ENCODE results near the gene MCEMP1. TPM values are rescaled to one million over a fixed set of nuclear protein-coding genes. Genes with fewer than 3 reads are reported as not detected.
A peak's percentile ranks its signal among the peaks of the same experiment; 100 is the strongest.

The MCEMP1 gene
- polyA plus RNA-seq, 2 of the 4 experiments (the other 2 are of a cell fraction), result 0.17 TPM; not detected in 1

DNA sequence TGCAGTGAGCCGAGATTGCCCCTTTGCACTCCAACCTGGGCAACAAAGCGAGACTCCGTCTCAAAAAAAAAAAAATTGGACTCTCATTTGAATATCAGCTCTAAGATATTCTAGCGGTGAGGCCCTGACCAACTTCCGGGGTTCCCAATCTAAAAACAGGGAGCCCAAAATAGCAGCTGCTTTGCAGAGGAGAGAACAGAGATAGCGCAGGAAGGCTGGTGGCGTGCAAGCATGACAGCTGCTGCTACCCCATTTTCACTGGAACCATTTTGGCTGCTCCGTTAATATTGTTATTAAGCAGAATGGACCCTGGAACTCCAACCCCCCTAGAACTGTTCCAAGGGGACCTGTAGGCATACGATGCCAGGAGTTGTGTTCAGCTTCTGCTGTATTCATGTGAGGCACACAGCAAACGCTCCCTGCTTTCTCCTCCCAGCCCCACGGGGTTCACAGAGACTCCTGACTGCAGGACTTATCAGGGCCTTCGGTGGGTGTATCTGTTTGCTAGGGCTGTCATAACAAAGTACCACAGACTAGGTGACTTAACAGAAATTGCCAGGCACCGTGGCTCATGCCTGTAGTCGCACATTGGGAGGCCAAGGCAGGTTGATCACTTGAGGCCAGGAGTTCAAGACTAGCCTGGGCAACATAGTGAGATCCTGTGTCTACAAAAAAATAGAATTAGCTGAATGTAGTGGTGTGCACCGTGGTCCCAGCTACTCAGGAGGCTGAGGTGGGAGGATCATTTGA lies 28.4 kb upstream of the MCEMP1 start:
- 88% methylated on average over 12 of the region's 15 CpGs for WGBS (ENCODE audit: missing lambda C conversion rate)
- TF ChIP-seq RCOR1 (IDR thresholded peaks at IDR 0.05; ENCODE audit: low read depth, low read length) (no peak), TFCP2L1 (CRISPR knock-in tag; IDR thresholded peaks at IDR 0.05) (no peak), NR3C1 (IDR thresholded peaks at IDR 0.05) (no peak), CBX8 (IDR thresholded peaks at IDR 0.05) (no peak), GATA3 (IDR thresholded peaks at IDR 0.05; ENCODE audit: borderline replicate concordance) (no peak), PHF8 (IDR thresholded peaks at IDR 0.05; ENCODE audit: borderline replicate concordance, low read depth) (no peak), POLR2A (IDR thresholded peaks at IDR 0.05; ENCODE audit: low read length) (no peak), RNF2 (IDR thresholded peaks at IDR 0.05; ENCODE audit: borderline replicate concordance, low read depth) (no peak), FOSL2 (IDR thresholded peaks at IDR 0.05) (no peak), FOSL2 (CRISPR knock-in tag; IDR thresholded peaks at IDR 0.05) (no peak), NPAS2 (CRISPR knock-in tag; IDR thresholded peaks at IDR 0.05; ENCODE audit: borderline replicate concordance) (no peak), JUN (IDR thresholded peaks at IDR 0.05) (no peak)
- Histone ChIP-seq H3K4me2 (no peak overlapping the region), H3K4me1 (no peaks in the 10 kb centered on the region), H3K9me3 (no peaks in the 10 kb centered on the region), H3K4me3 (no peak overlapping the region), H3K27ac (no peak overlapping the region)
- ChIA-PET POLR2A (no interaction called here), CTCF (interaction anchor here (0.9 to 1.8 kb wide), 3 partner anchors 25 to 32 kb away, joined by 3 to 5 read pairs (median 5); partner anchors contain the start of gene TRAPPC5)
- DNase-seq (ENCODE audit: low read depth in 1 of 2, low spot score in 1 of 2) (no peak), FAIRE-seq (no peak), ATAC-seq (no peak)

DNA sequence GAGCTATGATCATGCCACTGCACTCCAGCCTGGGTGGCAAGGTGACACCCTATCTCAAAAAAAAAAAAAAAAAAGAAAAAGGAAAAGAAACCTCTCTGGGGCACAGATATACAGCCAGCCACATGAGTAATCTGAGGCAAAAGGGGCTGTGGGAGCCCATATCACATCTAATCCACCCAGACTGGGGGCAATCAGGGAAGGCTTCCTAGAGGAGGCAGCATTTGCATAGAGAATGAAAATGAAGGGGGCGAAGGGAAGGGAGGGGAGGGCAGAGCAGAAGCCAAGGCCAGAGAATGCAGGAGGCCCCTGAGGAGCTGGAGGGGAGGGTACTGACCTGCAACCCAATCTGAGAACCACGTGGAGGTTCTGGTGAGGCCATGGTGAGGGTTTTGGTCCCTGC lies 26.7 kb upstream of the MCEMP1 start:
- WGBS (ENCODE audit: missing lambda C conversion rate), result 84% methylated on average over 2 of the region's 2 CpGs
- H3K27ac ChIP-seq, result no peak overlapping the region
- H3K4me2 ChIP-seq, result no peak overlapping the region
- no peaks in the 10 kb centered on the region for H3K9me3 ChIP-seq
- no peak overlapping the region for H3K4me3 ChIP-seq
- no peak for DNase-seq (ENCODE audit: low read depth in 1 of 2, low spot score in 1 of 2)
- POLR2A ChIA-PET, result no interaction called here
- no peak for TF ChIP-seq KDM5A (IDR thresholded peaks at IDR 0.05)
- TF ChIP-seq HOXA7 (CRISPR knock-in tag; IDR thresholded peaks at IDR 0.05), result no peak
- TF ChIP-seq KDM1A (IDR thresholded peaks at IDR 0.05; ENCODE audit: low read depth), result no peak
- TF ChIP-seq RNF2 (IDR thresholded peaks at IDR 0.05; ENCODE audit: borderline replicate concordance, low read depth), result no peak
- TF ChIP-seq ZFP36 (IDR thresholded peaks at IDR 0.05; ENCODE audit: borderline replicate concordance, partially characterized antibody), result peak; percentile 85
- TF ChIP-seq EP300 (IDR thresholded peaks at IDR 0.05), result no peak
- TF ChIP-seq ESRRA (IDR thresholded peaks at IDR 0.05; ENCODE audit: borderline replicate concordance, low read length), result no peak
- ATAC-seq, result no peak
- CTCF ChIA-PET, result interaction anchor here (0.7 kb wide), 1 partner anchor 30 kb away, joined by 4 read pairs; the partner anchor contains the start of gene TRAPPC5
- no peaks in the 10 kb centered on the region for H3K4me1 ChIP-seq
- FAIRE-seq, result no peak

DNA sequence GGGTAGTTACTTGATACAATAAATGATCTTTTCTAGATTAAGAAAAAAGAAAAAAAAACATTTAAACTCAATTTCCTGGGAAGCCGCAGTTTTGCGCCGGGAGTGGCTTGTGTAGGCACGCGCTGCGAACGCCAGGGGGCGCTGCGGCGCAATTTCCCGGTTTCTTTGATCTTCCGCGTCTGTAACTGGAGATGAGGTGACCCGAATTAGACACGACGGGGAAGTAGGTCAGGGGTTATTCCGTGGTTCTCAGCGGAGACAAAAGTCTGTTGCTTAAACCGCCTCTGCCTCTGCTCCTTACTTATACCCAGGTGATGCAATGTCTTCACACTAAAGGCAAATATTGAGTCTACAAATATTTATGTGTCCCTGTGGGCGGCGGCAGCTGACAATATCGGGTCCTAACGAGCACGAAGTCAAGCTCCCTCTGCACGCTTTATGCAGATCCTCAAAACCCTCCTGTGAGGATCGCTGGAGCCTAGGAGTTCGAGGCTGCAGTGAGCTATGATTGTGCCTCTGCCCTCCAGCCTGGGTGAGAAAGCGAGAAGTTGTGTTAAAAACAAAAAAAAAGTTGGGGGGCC lies 24.7 kb upstream of the MCEMP1 start:
- POLR2A ChIA-PET, result no interaction called here
- Histone ChIP-seq H3K9me3 (no peaks in the 10 kb centered on the region), H3K27ac (peak overlapping the region; percentile 32 to 76; a peak in 5 of 6 replicates), H3K4me2 (peak overlapping the region; percentile 71), H3K4me3 (peak overlapping the region; percentile 31; the same call in 1 of the 3 replicates), H3K4me1 (no peaks in the 10 kb centered on the region)
- WGBS (ENCODE audit: missing lambda C conversion rate), result 3% methylated on average over 28 of the region's 28 CpGs
- CTCF ChIA-PET, result interaction anchor here (0.6 to 2.1 kb wide), 24 partner anchors 9 to 1349 kb away, joined by 3 to 16 read pairs (median 4); partner anchors contain the start of genes PET100, RETN and XAB2
- ATAC-seq, result peak; percentile 76 to 84
- no peak for FAIRE-seq
- peak; percentile 75 to 85 for DNase-seq (ENCODE audit: low read depth in 1 of 2, low spot score in 1 of 2)
- TF ChIP-seq, protein P1, sequence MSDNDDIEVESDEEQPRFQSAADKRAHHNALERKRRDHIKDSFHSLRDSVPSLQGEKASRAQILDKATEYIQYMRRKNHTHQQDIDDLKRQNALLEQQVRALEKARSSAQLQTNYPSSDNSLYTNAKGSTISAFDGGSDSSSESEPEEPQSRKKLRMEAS (IDR thresholded peaks at IDR 0.05), result 0 out of 2 replicates have a peak, but pooled peaks have one; percentile 23
- 0 out of 5 replicates have a peak, but pooled peaks of 1 of the 2 experiments have one; percentile 24 for TF ChIP-seq JUN (IDR thresholded peaks at IDR 0.05)
- TF ChIP-seq RAD21 (conservative IDR thresholded peaks at IDR 0.05 in 1 of 2, IDR thresholded peaks at IDR 0.05 in 1 of 2), result peak; percentile 44 to 59; a peak in 4 of 5 replicates
- no peak for TF ChIP-seq TP53 (CRISPR knock-in tag; IDR thresholded peaks at IDR 0.05)
- TF ChIP-seq POLR2A (IDR thresholded peaks at IDR 0.05; ENCODE audit: low read length), result no peak
- peak; percentile 86 for TF ChIP-seq SMC3 (IDR thresholded peaks at IDR 0.05)
- peak; percentile 50 to 64; a peak in 3 of 4 replicates for TF ChIP-seq CEBPB (IDR thresholded peaks at IDR 0.05)
- TF ChIP-seq ESRRA (IDR thresholded peaks at IDR 0.05; ENCODE audit: borderline replicate concordance, low read length), result no peak
- no peak for TF ChIP-seq EP300 (IDR thresholded peaks at IDR 0.05)
- TF ChIP-seq CTCF (IDR thresholded peaks at IDR 0.05), result peak; percentile 88
